ENCODE data around the gene SRGAP1. TPM values are rescaled to one million over a fixed set of nuclear protein-coding genes. Genes with fewer than 3 reads are reported as not detected.

The SRGAP1 gene
- total and polyA plus RNA-seq, 2 of the 13 experiments (the other 11 are each of a cell fraction or from before 2014, with no cell fraction given): 1.6 to 3.4 TPM

- TF ChIP-seq GLI4 (CRISPR knock-in tag; IDR thresholded peaks at IDR 0.05; ENCODE audit: borderline replicate concordance) (no peak), HNF4A (CRISPR knock-in tag; IDR thresholded peaks at IDR 0.05) (0 out of 2 replicates have a peak, but pooled peaks have one; percentile 11)
- DNase-seq (ENCODE audit: low spot score) (no peak), FAIRE-seq (no peak), ATAC-seq (peak; percentile 74)
- Histone ChIP-seq H3K4me3 (replicated peaks in 1 of 3; ENCODE audit: insufficient read depth in 1 of 3, low read depth in 2 of 3, low read length in 3 of 3) (no peak overlapping the region), H3K9me3 (ENCODE audit: low read length) (no peaks in the 10 kb centered on the region), H3K27ac (ENCODE audit: extremely low read length, insufficient read depth, low read length) (peak overlapping the region; percentile 52), H3K36me3 (replicated peaks in 1 of 2; ENCODE audit: control insufficient read depth in 1 of 2, insufficient read depth in 2 of 2, low read length in 2 of 2) (no peaks in the 10 kb centered on the region), H3K79me2 (ENCODE audit: insufficient read depth, low read length) (no peaks in the 10 kb centered on the region), H3K9ac (ENCODE audit: insufficient read depth, low read depth, low read length) (no peak overlapping the region), H3K27me3 (ENCODE audit: control insufficient read depth in 1 of 2, insufficient read depth in 2 of 2, low read length in 2 of 2) (no peaks in the 10 kb centered on the region), H3K4me2 (ENCODE audit: low read depth, low read length) (0 out of 2 replicates have a peak overlapping the region, but pooled peaks have one; percentile 2), H3K4me1 (ENCODE audit: insufficient read depth, low read length) (peaks cover 22% of the 10 kb centered on the region), H2AFZ (ENCODE audit: low read length) (no peak overlapping the region), H4K20me1 (ENCODE audit: insufficient read depth, low read length) (no peaks in the 10 kb centered on the region)
- intact Hi-C loops (cut with micrococcal nuclease; ENCODE audit: unreplicated experiment) (no loop called here), in situ Hi-C loops (cut with HindIII; ENCODE audit: extremely low pct_ligation_motif_present, low pct_unique_long_range_greater_than_20kb) (no loop called here)
- CTCF ChIA-PET (ENCODE audit: low intra/inter-chr PET ratio, low total read pairs): no interaction called here
- no TSS peak for BruUV-seq (replicated peaks)
- WGBS (ENCODE audit: low lambda C conversion rate): 65% methylated on average over 6 of the region's 6 CpGs
- POLR2A ChIA-PET: no interaction called here
Measured at GRCh38 chr12:63795944-63796343, 48.6 kb upstream of the SRGAP1 start.

- DNase-seq (ENCODE audit: low spot score) (no peak), FAIRE-seq (peak; percentile 49), ATAC-seq (no peak)
- H3K4me1 ChIP-seq (ENCODE audit: insufficient read depth, low read length): peaks cover 37% of the 10 kb centered on the region
- H3K4me3 ChIP-seq (replicated peaks in 1 of 3; ENCODE audit: insufficient read depth in 1 of 3, low read depth in 2 of 3, low read length in 3 of 3): no peak overlapping the region
- no peaks in the 10 kb centered on the region for H4K20me1 ChIP-seq (ENCODE audit: insufficient read depth, low read length)
- WGBS (ENCODE audit: low lambda C conversion rate): 77% methylated on average over 6 of the region's 6 CpGs
- in situ Hi-C loops (cut with HindIII; ENCODE audit: extremely low pct_ligation_motif_present, low pct_unique_long_range_greater_than_20kb): loop anchor here (10.0 to 25.0 kb wide), 2 partner anchors 140 to 377 kb away; partner anchors contain the start of gene DPY19L2
- no peaks in the 10 kb centered on the region for H3K79me2 ChIP-seq (ENCODE audit: insufficient read depth, low read length)
- H3K4me2 ChIP-seq (ENCODE audit: low read depth, low read length): no peak overlapping the region
- H3K9me3 ChIP-seq (ENCODE audit: low read length): no peaks in the 10 kb centered on the region
- no peaks in the 10 kb centered on the region; a peak in 1 of 5 replicates for H3K36me3 ChIP-seq (replicated peaks in 1 of 2; ENCODE audit: control insufficient read depth in 1 of 2, insufficient read depth in 2 of 2, low read length in 2 of 2)
- POLR2A ChIA-PET: no interaction called here
- H3K27me3 ChIP-seq (ENCODE audit: control insufficient read depth in 1 of 2, insufficient read depth in 2 of 2, low read length in 2 of 2): no peaks in the 10 kb centered on the region
- CTCF ChIA-PET (ENCODE audit: low intra/inter-chr PET ratio, low total read pairs): interaction anchor here (0.9 to 1.5 kb wide), 3 partner anchors 129 to 699 kb away, joined by 3 to 6 read pairs (median 4); no protein-coding TSS in a partner anchor
- H3K9ac ChIP-seq (ENCODE audit: insufficient read depth, low read depth, low read length): no peak overlapping the region
- no peak overlapping the region for H3K27ac ChIP-seq (ENCODE audit: extremely low read length, insufficient read depth, low read length)
- intact Hi-C loops (cut with micrococcal nuclease; ENCODE audit: unreplicated experiment): loop anchor here (2.0 kb wide), 1 partner anchor 131 kb away; no protein-coding TSS in a partner anchor
- no TSS peak for BruUV-seq (replicated peaks)
- no peak overlapping the region for H2AFZ ChIP-seq (ENCODE audit: low read length)
- TF ChIP-seq STAG1 (CRISPR knock-in tag; IDR thresholded peaks at IDR 0.05): peak; percentile 70
- 0 out of 2 replicates have a peak, but pooled peaks have one; percentile 16 for TF ChIP-seq RAD21 (CRISPR knock-in tag; IDR thresholded peaks at IDR 0.05)
- TF ChIP-seq ZNF687 (CRISPR knock-in tag; IDR thresholded peaks at IDR 0.05): no peak
- TF ChIP-seq MYC (CRISPR knock-in tag; IDR thresholded peaks at IDR 0.05; ENCODE audit: borderline replicate concordance): no peak
- TF ChIP-seq SNAPC5 (CRISPR knock-in tag; IDR thresholded peaks at IDR 0.05; ENCODE audit: borderline replicate concordance): no peak
- TF ChIP-seq CTCF (CRISPR knock-in tag; IDR thresholded peaks at IDR 0.05): peak; percentile 59
- no peak for TF ChIP-seq IRF2 (CRISPR knock-in tag; IDR thresholded peaks at IDR 0.05)
- TF ChIP-seq SMC3 (IDR thresholded peaks at IDR 0.05; ENCODE audit: low read length): peak; percentile 65
- no peak for TF ChIP-seq E2F5 (CRISPR knock-in tag; conservative IDR thresholded peaks at IDR 0.05)
Measured at GRCh38 chr12:63802012-63802608, 42.4 kb upstream of the SRGAP1 start.
